Right ventricle myocardium inferior (tissue), 1 donor: ENCODE results near the gene RSU1. TPM values are rescaled to one million over a fixed set of nuclear protein-coding genes. Genes with fewer than 3 reads are reported as not detected.
A peak's percentile ranks its signal among the peaks of the same experiment; 100 is the strongest.

Source experiments
- ATAC-seq: fragments of 200-7000 bp; cut with Tn5 transposase; one replicate; pipeline ENCODE4 v1.9.1; 2020; ENCODE audit warnings: mild to moderate bottlenecking, moderate library complexity
- DNase-seq: peaks from one replicate; pipeline ENCODE4 v3.0.0; 2021; ENCODE audit errors: missing footprints
- intact Hi-C: fragments of 100-400 bp; cut with DNase I; formaldehyde crosslinking; loops from one replicate; pipeline ENCODE4 v1.11.0; 2022
- total RNA-seq: library from RNA; stranded (reverse); fragmentation: NEBNext Ultra II Directional; extraction: Animal tissue kit (Norgen Biotek cat#: 25700); gene quantifications from one replicate; pipeline ENCODE4 v1.2.1, GENCODE V29; 2021
- donor health status: DM: no; HTN: yes; CAD: no; lungs with severe emphysema.

The RSU1 gene
- total RNA-seq, 1 donor from 2014 or later, result 56.1 TPM

- DNase-seq (no peak), ATAC-seq (no peak)
Observed at GRCh38 chr10:16597656-16598055, 219.6 kb downstream of the RSU1 start.

GRCh38 chr10:16592378-16592777, 224.8 kb downstream of the RSU1 start:
- no peak for ATAC-seq
- intact Hi-C loops, result loop anchor here (5.0 kb wide), 1 partner anchor 180 kb away; no protein-coding TSS in a partner anchor
- no peak for DNase-seq

More at GRCh38 chr10:16597656-16598055, 219.6 kb downstream of the RSU1 start:
- intact Hi-C loops, result no loop called here

DNA sequence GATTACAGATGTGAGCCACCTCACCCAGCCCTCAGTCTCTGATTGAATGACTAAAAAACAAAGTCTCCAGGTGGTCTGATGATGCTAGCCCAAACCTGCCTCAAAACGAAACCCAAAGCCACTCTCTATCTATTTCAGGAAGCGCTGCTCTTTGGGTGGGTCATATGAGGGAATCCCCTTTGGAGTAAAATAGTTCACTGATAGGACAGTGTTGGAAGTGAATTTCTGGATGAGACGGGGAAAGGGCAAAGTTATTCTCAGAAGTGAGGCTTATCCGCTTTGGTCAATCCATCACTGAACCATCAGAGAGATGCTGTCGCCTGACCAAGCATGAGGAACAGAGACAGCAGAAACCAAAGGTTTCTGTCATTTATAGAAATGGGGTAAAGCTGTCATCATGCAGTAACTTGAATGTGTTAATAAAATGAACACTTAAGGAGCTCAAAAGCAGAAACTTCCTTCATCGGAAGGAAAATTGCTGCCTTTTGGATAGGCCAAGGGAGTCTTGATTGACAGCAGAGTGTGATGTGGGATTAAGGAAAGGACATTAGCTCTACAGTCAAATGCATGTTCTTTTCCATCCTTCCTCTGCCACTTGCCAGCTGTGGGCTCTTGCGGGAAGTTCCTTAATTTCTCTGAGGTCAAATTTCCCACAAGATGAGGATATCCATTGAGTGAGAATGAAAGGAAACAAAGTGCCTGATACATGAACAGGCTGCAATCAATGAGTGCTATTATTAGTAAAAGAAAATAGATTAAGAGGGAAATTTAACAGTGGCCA, 230.7 kb downstream of the RSU1 start:
- ATAC-seq (no peak), DNase-seq (no peak)
- intact Hi-C loops, result no loop called here

DNA sequence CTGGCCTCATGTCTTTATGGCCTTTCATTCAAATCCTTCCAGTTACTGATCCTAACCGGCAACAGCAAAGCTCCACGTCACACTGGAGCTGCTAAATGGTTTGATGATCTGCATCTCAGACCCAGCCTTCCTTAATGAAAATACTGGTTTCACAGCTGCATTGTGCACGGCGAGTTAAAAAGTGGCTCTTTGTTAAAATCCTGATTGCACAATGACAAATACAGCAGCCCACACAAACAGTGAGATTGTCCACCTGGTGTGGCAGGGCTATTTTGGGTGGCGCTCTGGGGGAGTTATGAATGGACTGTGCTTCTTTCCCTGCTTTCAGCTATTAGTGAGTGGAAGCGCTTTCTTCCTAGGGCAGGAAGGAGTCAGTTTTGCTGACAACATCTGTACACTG, 232.1 kb downstream of the RSU1 start:
- intact Hi-C loops, result no loop called here
- no peak for DNase-seq
- ATAC-seq, result peak; percentile 38

- ATAC-seq (peak; percentile 89), DNase-seq (no peak)
- intact Hi-C loops, result no loop called here
Observed at GRCh38 chr10:16583382-16583781, 233.8 kb downstream of the RSU1 start.

- DNase-seq (no peak), ATAC-seq (no peak)
- intact Hi-C loops, result no loop called here
Observed at GRCh38 chr10:16581202-16581601, 236.0 kb downstream of the RSU1 start.

GRCh38 chr10:16570731-16571130, 246.5 kb downstream of the RSU1 start:
- ATAC-seq (no peak), DNase-seq (no peak)
- intact Hi-C loops, result no loop called here

- DNase-seq, result no peak
- no peak for ATAC-seq
- intact Hi-C loops, result no loop called here
Observed at GRCh38 chr10:16566202-16566805, 250.9 kb downstream of the RSU1 start.

DNA sequence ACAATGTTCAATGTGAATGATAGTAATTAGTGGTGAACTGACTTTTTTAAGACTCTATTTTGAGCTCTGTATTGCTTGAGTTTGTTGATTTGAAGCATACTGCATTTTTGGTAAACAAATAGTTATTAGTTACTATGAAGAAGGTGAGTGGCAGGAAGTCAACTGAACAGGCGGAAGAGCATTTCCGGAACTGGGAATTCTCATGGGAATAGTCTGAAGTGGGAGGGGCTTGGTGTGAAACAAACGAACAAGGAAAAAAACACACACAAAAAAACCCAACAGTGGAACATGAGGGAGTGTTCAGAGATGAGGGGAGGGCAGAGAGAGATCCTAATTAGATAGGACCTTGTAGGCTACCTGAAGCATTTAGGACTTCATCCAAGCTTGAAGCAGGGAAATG, 251.6 kb downstream of the RSU1 start:
- DNase-seq, result no peak
- ATAC-seq, result no peak
- intact Hi-C loops, result no loop called here

DNA sequence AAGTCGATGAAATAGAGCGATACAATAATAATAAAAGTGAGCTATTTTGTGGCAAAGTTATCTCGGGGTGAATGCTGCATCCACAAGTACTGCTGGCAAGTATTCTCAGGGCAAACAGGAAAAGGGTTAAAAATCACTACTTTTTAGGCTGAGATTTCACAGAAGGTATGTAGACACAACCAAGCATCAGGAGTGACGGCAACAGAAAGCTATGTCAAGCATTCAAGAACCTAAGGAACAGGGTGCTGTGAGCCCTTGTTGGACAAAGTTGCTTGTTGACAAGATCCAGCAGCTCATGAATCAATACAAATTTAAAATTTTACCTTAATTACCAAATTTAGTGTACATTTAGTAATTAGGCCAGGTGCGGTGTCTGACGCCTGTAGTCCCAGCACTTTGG, 254.3 kb downstream of the RSU1 start:
- intact Hi-C loops, result no loop called here
- DNase-seq (no peak), ATAC-seq (no peak)

GRCh38 chr10:16559236-16559773, 257.9 kb downstream of the RSU1 start:
- ATAC-seq (no peak), DNase-seq (no peak)
- intact Hi-C loops, result no loop called here

DNA sequence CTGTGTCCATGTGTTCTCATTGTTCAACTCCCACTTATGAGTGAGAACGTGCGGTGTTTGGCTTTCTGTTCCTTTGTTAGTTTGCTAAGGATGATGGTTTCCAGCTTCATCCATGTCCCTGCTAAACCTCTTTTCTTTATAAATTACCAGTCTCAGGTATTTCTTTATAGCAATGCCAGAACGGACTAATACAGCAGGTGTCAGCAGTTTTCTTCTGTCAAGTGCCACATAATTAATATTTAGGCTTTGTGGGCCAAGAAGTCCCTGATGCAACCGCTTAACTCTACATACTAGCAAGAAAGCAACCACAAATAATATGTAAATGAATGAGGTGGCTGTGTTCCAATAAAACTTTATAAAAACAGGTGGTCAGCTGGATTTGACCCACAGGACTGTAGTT, 269.3 kb downstream of the RSU1 start:
- intact Hi-C loops, result no loop called here
- DNase-seq, result no peak
- ATAC-seq, result no peak

GRCh38 chr10:16545116-16545736, 272.0 kb downstream of the RSU1 start:
- intact Hi-C loops, result no loop called here
- ATAC-seq (no peak), DNase-seq (no peak)

- ATAC-seq, result no peak
Observed at GRCh38 chr10:16544591-16544990, 272.6 kb downstream of the RSU1 start.

DNA sequence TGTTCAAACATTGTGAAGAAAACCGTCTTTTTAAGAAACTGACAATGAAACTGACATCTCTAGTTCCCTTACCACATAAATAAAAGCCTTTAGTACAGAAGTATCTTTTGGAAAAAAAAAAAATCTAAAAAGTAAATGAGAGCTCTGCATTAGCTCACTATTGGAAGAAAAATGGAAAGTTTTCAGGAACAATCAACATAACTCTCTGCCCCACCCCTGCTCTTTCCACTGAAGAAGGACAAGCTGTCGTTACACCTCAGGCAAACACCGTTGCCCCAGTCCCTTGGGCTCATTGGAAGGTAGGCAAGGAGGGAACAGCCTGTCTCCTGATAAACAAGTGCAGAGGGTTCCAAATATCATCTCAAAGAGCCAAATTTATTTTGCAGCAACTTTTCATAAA, 273.1 kb downstream of the RSU1 start:
- ATAC-seq (no peak), DNase-seq (no peak)
- intact Hi-C loops, result no loop called here

More at GRCh38 chr10:16544591-16544990, 272.6 kb downstream of the RSU1 start:
- intact Hi-C loops, result no loop called here
- no peak for DNase-seq
